ENCODE data around the gene KLHL6. TPM values are rescaled to one million over a fixed set of nuclear protein-coding genes. Genes with fewer than 3 reads are reported as not detected.

KLHL6 gene
- total and polyA plus RNA-seq, 2 of the 8 experiments (the other 6 are each of a cell fraction or from before 2014, with no cell fraction given) = 0.05 TPM; not detected in 1

- no peak for TF ChIP-seq CHD7 (IDR thresholded peaks at IDR 0.05; ENCODE audit: insufficient replicate concordance, low read length)
- TF ChIP-seq TCF12 (IDR thresholded peaks at IDR 0.05; ENCODE audit: low read depth, low read length) = no peak
Observed at GRCh38 chr3:183444748-183445147, 110.8 kb downstream of the KLHL6 start (continued).
